ENCODE data around the gene PUS1. TPM values are rescaled to one million over a fixed set of nuclear protein-coding genes. Genes with fewer than 3 reads are reported as not detected.
A peak's percentile ranks its signal among the peaks of the same experiment; 100 is the strongest.

The PUS1 gene
- total RNA-seq, 1 donor from 2014 or later, result 16.3 TPM

- DNase-seq (ENCODE audit: low spot score) (no peak), ATAC-seq (no peak)
- intact Hi-C loops (cut with DNase I), result loop anchor here (1.0 kb wide), 1 partner anchor 23 kb away; no protein-coding TSS in a partner anchor
These were observed 1.7 kb upstream of the PUS1 start for GRCh38 chr12:131927110-131928079.

GRCh38 chr12:131928080-131928710 lies 881 bp upstream of the PUS1 start:
- ATAC-seq, result no peak
- DNase-seq (ENCODE audit: low spot score), result no peak
- intact Hi-C loops (cut with DNase I), result loop anchor here (1.0 kb wide), 1 partner anchor 22 kb away; no protein-coding TSS in a partner anchor

- ATAC-seq (no peak), DNase-seq (ENCODE audit: low spot score) (no peak)
- intact Hi-C loops (cut with DNase I), result no loop called here
These were observed 743 bp downstream of the PUS1 start for GRCh38 chr12:131929581-131930456.

DNA sequence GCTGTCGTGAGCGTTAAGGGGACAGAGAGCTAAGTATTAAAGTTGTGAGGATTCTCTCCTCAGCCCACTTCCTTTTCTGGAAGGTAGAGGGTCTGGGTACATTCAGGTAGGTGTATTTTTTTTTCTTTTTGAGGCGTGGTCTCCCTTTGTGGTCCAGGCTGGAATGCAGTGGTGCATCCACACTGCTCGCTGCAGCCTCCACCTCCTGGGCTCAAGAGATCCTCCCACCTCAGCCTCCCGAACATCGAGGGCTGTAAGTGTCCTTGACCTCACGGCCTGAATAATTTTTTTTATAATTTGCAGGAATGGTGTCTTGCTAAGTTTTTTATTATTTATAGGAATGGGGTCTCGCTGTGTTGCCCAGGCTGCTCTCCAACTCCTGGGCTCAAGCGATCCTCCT lies 1.4 kb downstream of the PUS1 start:
- intact Hi-C loops (cut with DNase I), result no loop called here
- no peak for ATAC-seq
- no peak for DNase-seq (ENCODE audit: low spot score)

GRCh38 chr12:131933387-131933786 lies 4.3 kb downstream of the PUS1 start:
- ATAC-seq (no peak), DNase-seq (ENCODE audit: low spot score) (no peak)
- intact Hi-C loops (cut with DNase I), result no loop called here

DNA sequence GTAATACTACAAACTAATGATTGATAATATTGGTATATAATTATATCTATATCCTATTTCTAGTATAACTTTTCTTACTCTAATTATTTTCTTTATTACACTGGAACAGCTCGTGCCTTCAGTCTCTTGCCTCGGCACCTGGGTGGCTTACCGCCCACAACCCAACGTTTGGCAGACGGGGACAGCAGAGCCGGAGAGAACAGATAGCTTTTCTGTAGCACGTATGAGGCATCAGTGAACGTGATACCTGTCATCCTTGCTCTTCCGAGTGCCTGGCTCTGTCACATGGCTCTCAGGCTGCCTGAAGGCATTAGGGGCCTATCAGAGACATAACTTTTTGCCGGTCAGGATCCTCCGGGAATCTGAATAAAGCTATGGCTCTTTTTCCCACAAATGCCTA lies 5.5 kb downstream of the PUS1 start:
- no peak for ATAC-seq

GRCh38 chr12:131938082-131938481 lies 9.0 kb downstream of the PUS1 start:
- no peak for ATAC-seq
- DNase-seq (ENCODE audit: low spot score), result no peak
- intact Hi-C loops (cut with DNase I), result no loop called here

More for the DNA sequence above, 5.5 kb downstream of the PUS1 start:
- intact Hi-C loops (cut with DNase I), result no loop called here
- DNase-seq (ENCODE audit: low spot score), result no peak

DNA sequence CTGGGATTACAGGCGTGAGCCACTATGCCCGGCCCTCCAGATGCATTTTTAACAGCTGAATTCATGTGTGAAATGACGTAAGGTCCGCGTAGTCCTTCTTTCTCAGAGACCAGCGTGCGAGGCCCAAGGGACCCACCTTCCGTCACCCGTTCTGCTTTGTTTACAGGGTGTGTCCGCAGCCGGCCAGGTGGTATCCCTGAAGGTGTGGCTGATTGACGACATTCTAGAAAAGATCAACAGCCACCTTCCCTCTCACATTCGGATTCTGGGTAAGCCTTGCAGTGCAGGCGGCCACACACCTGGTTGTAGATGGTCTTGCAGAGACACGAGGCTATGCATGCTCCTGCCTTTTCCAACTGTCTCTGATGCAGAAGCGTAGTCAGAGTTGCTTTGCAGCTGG lies 9.9 kb downstream of the PUS1 start:
- DNase-seq (ENCODE audit: low spot score) (peak; percentile 44), ATAC-seq (no peak)
- intact Hi-C loops (cut with DNase I), result no loop called here

GRCh38 chr12:131940141-131940547 lies 11.1 kb downstream of the PUS1 start:
- no peak for ATAC-seq
- no peak for DNase-seq (ENCODE audit: low spot score)

GRCh38 chr12:131941116-131941986 lies 12.3 kb downstream of the PUS1 start:
- peak; percentile 53 for DNase-seq (ENCODE audit: low spot score)
- intact Hi-C loops (cut with DNase I), result no loop called here
- ATAC-seq, result no peak

More at GRCh38 chr12:131940141-131940547, 11.1 kb downstream of the PUS1 start:
- intact Hi-C loops (cut with DNase I), result no loop called here

DNA sequence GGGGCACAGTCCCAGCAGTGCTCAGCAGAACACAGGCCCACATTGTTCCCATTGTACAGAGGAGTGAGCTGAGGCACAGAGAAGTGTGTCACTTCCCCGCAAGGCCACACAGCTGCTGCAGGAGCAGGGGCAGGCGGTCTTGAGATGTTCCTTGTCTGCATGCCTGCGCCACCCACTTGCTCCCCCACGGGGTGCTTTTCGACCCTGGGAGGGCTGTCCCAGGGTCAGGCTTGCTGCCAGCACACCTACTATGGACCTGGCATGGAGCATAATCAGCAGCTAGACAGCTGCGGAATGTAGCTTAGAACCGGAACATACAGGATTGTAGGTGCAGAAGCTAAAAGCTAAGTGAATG lies 12.9 kb downstream of the PUS1 start:
- DNase-seq (ENCODE audit: low spot score), result no peak
- ATAC-seq, result no peak
- intact Hi-C loops (cut with DNase I), result no loop called here

DNA sequence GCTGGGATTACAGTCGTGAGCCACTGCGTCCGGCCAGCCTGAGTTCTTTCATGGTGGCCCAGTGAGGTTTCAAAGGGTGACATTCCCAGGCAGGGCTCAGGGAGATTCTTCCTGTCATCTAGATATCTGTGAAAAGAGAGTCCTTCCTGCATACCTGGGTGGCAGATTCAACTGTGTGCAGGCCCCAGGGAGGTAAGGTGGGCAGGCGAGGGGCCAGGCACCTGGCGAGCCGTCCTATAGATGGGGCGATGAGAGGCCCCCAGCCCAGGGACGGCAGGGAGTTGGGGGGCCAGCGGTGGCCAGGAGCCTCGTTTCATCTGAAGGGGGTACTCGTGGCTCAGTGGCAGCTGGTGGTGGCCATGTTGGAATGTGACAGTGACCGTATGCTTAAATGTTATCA lies 13.6 kb downstream of the PUS1 start:
- intact Hi-C loops (cut with DNase I), result no loop called here
- ATAC-seq, result no peak
- no peak for DNase-seq (ENCODE audit: low spot score)

DNA sequence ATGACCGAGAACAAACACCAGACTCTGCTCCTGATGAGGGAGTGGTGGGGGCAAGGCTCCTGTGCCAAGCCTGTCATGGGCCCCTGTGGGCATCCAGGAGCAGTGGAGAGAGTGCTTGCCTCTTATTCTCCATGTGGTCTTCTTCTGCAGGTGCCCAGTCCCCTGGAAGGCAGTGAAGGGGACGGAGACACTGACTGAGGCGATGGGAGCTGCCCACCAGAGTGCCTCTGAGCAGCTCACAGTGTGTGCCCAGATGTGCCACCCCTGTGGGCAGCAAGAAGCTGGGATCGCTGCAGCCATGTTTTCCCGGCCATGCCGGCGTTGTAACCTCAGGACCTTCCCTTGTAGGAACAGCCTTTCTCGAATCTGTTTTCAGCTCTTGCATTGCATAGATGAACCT lies 14.3 kb downstream of the PUS1 start:
- DNase-seq (ENCODE audit: low spot score), result no peak
- intact Hi-C loops (cut with DNase I), result no loop called here

GRCh38 chr12:131943876-131944275 lies 14.8 kb downstream of the PUS1 start:
- DNase-seq (ENCODE audit: low spot score) (no peak), ATAC-seq (no peak)
- intact Hi-C loops (cut with DNase I), result no loop called here

More for the DNA sequence above, 14.3 kb downstream of the PUS1 start:
- ATAC-seq, result no peak

DNA sequence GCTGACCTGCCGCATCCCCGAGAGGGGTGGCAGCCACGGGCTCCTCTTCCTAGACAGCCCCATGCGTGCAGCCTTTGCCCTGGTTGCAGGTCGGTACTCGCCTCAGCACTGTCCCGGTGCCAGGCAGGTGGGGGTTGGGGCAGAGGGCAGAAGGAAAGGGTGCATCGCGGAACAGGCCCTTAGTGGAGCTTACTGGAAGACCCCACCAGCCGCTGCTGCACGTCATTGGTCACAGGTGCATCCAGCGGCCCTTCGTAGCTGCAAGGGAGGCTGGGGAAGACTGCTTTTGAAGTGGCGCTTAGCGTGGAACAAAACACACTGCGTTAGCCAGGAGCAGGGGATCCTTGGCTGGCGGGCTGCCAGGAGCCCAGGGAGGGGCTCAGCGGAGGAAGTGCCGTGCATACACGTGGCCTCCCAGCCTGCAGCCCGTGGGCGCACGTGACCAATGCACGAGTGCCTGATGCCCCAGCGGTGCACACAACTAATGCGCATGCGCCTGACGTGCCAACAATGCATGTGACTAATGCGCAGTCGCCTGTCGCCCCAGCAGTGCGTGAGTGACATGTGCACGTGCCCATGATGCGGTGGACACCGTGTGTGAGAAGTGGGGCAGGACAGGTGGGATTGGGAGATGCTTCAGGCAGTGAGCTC lies 15.7 kb downstream of the PUS1 start:
- intact Hi-C loops (cut with DNase I), result no loop called here
- ATAC-seq (no peak), DNase-seq (ENCODE audit: low spot score) (no peak)

GRCh38 chr12:131946757-131947156 lies 17.7 kb downstream of the PUS1 start:
- DNase-seq (ENCODE audit: low spot score), result no peak
- no peak for ATAC-seq
- intact Hi-C loops (cut with DNase I), result no loop called here

- no peak for ATAC-seq
- no peak for DNase-seq (ENCODE audit: low spot score)
- intact Hi-C loops (cut with DNase I), result no loop called here
These were observed 18.5 kb downstream of the PUS1 start for GRCh38 chr12:131947482-131948027.

All from sciatic nerve (tissue), 2 donors.